ENCODE results near the gene ADGRB3.

The ADGRB3 gene

GRCh38 chr6:68852791-68853190 is 217.7 kb downstream of the ADGRB3 start:
- no peak overlapping the region for H3K56ac ChIP-seq (ENCODE audit: low read length)
- no peak overlapping the region for H3K4me3 ChIP-seq (ENCODE audit: low read length)
- H3K36me3 ChIP-seq (ENCODE audit: control insufficient read depth, insufficient read depth, low read length): no peaks in the 10 kb centered on the region
- no peak overlapping the region for H3K4me2 ChIP-seq (ENCODE audit: low read length)
- no peak overlapping the region for H4K8ac ChIP-seq (ENCODE audit: low read depth, low read length)
- H3K4me1 ChIP-seq (ENCODE audit: control insufficient read depth, low read depth, low read length): no peaks in the 10 kb centered on the region
- H2BK15ac ChIP-seq (replicated peaks; ENCODE audit: low read depth): no peak overlapping the region
- DNase-seq: no peak
- no peaks in the 10 kb centered on the region for H3K27me3 ChIP-seq (ENCODE audit: insufficient read depth, low read length, poor library complexity)
- H3K27ac ChIP-seq (ENCODE audit: low read depth, low read length): no peak overlapping the region
- no peak overlapping the region for H3K18ac ChIP-seq (ENCODE audit: low read length)
- H4K5ac ChIP-seq (ENCODE audit: low read length): no peak overlapping the region
- H2AK5ac ChIP-seq (ENCODE audit: low read length): no peak overlapping the region
- H2BK120ac ChIP-seq (ENCODE audit: low read depth, low read length): no peak overlapping the region
- no peak overlapping the region for H2BK5ac ChIP-seq (ENCODE audit: low read length)
- H3K23ac ChIP-seq (ENCODE audit: low read length): no peak overlapping the region
- no peaks in the 10 kb centered on the region for H3K79me2 ChIP-seq (ENCODE audit: control insufficient read depth, insufficient read depth, low read length)
- no peak overlapping the region for H3K9ac ChIP-seq (ENCODE audit: low read length)
- H3K79me1 ChIP-seq (ENCODE audit: low read length): no peaks in the 10 kb centered on the region
- H3K4ac ChIP-seq (ENCODE audit: low read depth, low read length): no peak overlapping the region

GRCh38 chr6:68859233-68859632 is 224.2 kb downstream of the ADGRB3 start:
- DNase-seq: no peak
- H4K5ac ChIP-seq (ENCODE audit: low read length): no peak overlapping the region
- H3K18ac ChIP-seq (ENCODE audit: low read length): no peak overlapping the region
- no peak overlapping the region for H2AK5ac ChIP-seq (ENCODE audit: low read length)
- no peak overlapping the region for H3K4me3 ChIP-seq (ENCODE audit: low read length)
- H3K9ac ChIP-seq (ENCODE audit: low read length): no peak overlapping the region
- no peak overlapping the region for H3K4ac ChIP-seq (ENCODE audit: low read depth, low read length)
- no peak overlapping the region for H3K4me2 ChIP-seq (ENCODE audit: low read length)
- no peaks in the 10 kb centered on the region for H3K79me2 ChIP-seq (ENCODE audit: control insufficient read depth, insufficient read depth, low read length)
- no peak overlapping the region for H2BK120ac ChIP-seq (ENCODE audit: low read depth, low read length)
- no peak overlapping the region for H2BK5ac ChIP-seq (ENCODE audit: low read length)
- no CpG with 5 or more reads among the region's 1 CpG for WGBS (ENCODE audit: extremely low coverage, insufficient coverage, low lambda C conversion rate)
- no peaks in the 10 kb centered on the region for H3K79me1 ChIP-seq (ENCODE audit: low read length)
- H3K36me3 ChIP-seq (ENCODE audit: control insufficient read depth, insufficient read depth, low read length): no peaks in the 10 kb centered on the region
- no peak overlapping the region for H3K23ac ChIP-seq (ENCODE audit: low read length)
- no peak overlapping the region for H3K27ac ChIP-seq (ENCODE audit: low read depth, low read length)
- H2BK15ac ChIP-seq (replicated peaks; ENCODE audit: low read depth): no peak overlapping the region
- H4K8ac ChIP-seq (ENCODE audit: low read depth, low read length): no peak overlapping the region
- no peaks in the 10 kb centered on the region for H3K27me3 ChIP-seq (ENCODE audit: insufficient read depth, low read length, poor library complexity)
- H3K56ac ChIP-seq (ENCODE audit: low read length): no peak overlapping the region
- H3K4me1 ChIP-seq (ENCODE audit: control insufficient read depth, low read depth, low read length): no peaks in the 10 kb centered on the region

GRCh38 chr6:68868646-68869045 is 233.6 kb downstream of the ADGRB3 start:
- H3K79me1 ChIP-seq (ENCODE audit: low read length): no peaks in the 10 kb centered on the region
- H3K36me3 ChIP-seq (ENCODE audit: control insufficient read depth, insufficient read depth, low read length): no peaks in the 10 kb centered on the region
- no peak overlapping the region for H3K18ac ChIP-seq (ENCODE audit: low read length)
- no peak for DNase-seq
- no peak overlapping the region for H2AK5ac ChIP-seq (ENCODE audit: low read length)
- H2BK15ac ChIP-seq (replicated peaks; ENCODE audit: low read depth): no peak overlapping the region
- H3K79me2 ChIP-seq (ENCODE audit: control insufficient read depth, insufficient read depth, low read length): no peaks in the 10 kb centered on the region
- H2BK5ac ChIP-seq (ENCODE audit: low read length): no peak overlapping the region
- no peak overlapping the region for H2BK120ac ChIP-seq (ENCODE audit: low read depth, low read length)
- no peaks in the 10 kb centered on the region for H3K27me3 ChIP-seq (ENCODE audit: insufficient read depth, low read length, poor library complexity)
- no peak overlapping the region for H3K4ac ChIP-seq (ENCODE audit: low read depth, low read length)
- H3K23ac ChIP-seq (ENCODE audit: low read length): no peak overlapping the region
- H4K8ac ChIP-seq (ENCODE audit: low read depth, low read length): no peak overlapping the region
- no peaks in the 10 kb centered on the region for H3K4me1 ChIP-seq (ENCODE audit: control insufficient read depth, low read depth, low read length)
- no peak overlapping the region for H3K4me3 ChIP-seq (ENCODE audit: low read length)
- H4K5ac ChIP-seq (ENCODE audit: low read length): no peak overlapping the region
- H3K4me2 ChIP-seq (ENCODE audit: low read length): no peak overlapping the region
- no peak overlapping the region for H3K56ac ChIP-seq (ENCODE audit: low read length)
- H3K27ac ChIP-seq (ENCODE audit: low read depth, low read length): no peak overlapping the region
- no peak overlapping the region for H3K9ac ChIP-seq (ENCODE audit: low read length)

- no peak for DNase-seq
- H3K4ac ChIP-seq (ENCODE audit: low read depth, low read length): no peak overlapping the region
- H3K4me2 ChIP-seq (ENCODE audit: low read length): no peak overlapping the region
- no peaks in the 10 kb centered on the region for H3K79me2 ChIP-seq (ENCODE audit: control insufficient read depth, insufficient read depth, low read length)
- H3K27me3 ChIP-seq (ENCODE audit: insufficient read depth, low read length, poor library complexity): no peaks in the 10 kb centered on the region
- no peak overlapping the region for H3K4me3 ChIP-seq (ENCODE audit: low read length)
- no peak overlapping the region for H4K5ac ChIP-seq (ENCODE audit: low read length)
- H2BK5ac ChIP-seq (ENCODE audit: low read length): no peak overlapping the region
- H3K9ac ChIP-seq (ENCODE audit: low read length): no peak overlapping the region
- H3K23ac ChIP-seq (ENCODE audit: low read length): no peak overlapping the region
- H4K8ac ChIP-seq (ENCODE audit: low read depth, low read length): no peak overlapping the region
- WGBS (ENCODE audit: extremely low coverage, insufficient coverage, low lambda C conversion rate): no CpG with 5 or more reads among the region's 1 CpG
- H3K4me1 ChIP-seq (ENCODE audit: control insufficient read depth, low read depth, low read length): no peaks in the 10 kb centered on the region
- no peak overlapping the region for H2AK5ac ChIP-seq (ENCODE audit: low read length)
- H3K56ac ChIP-seq (ENCODE audit: low read length): no peak overlapping the region
- H3K27ac ChIP-seq (ENCODE audit: low read depth, low read length): no peak overlapping the region
- H2BK15ac ChIP-seq (replicated peaks; ENCODE audit: low read depth): no peak overlapping the region
- H3K36me3 ChIP-seq (ENCODE audit: control insufficient read depth, insufficient read depth, low read length): no peaks in the 10 kb centered on the region
- H3K79me1 ChIP-seq (ENCODE audit: low read length): no peaks in the 10 kb centered on the region
- no peak overlapping the region for H2BK120ac ChIP-seq (ENCODE audit: low read depth, low read length)
- H3K18ac ChIP-seq (ENCODE audit: low read length): no peak overlapping the region
Observed at GRCh38 chr6:68873236-68873635, 238.2 kb downstream of the ADGRB3 start.

- Histone ChIP-seq H3K4me3 (ENCODE audit: low read length) (no peak overlapping the region), H3K9ac (ENCODE audit: low read length) (no peak overlapping the region), H3K4me1 (ENCODE audit: control insufficient read depth, low read depth, low read length) (no peaks in the 10 kb centered on the region), H2AK5ac (ENCODE audit: low read length) (no peak overlapping the region), H3K4ac (ENCODE audit: low read depth, low read length) (no peak overlapping the region), H3K79me2 (ENCODE audit: control insufficient read depth, insufficient read depth, low read length) (no peaks in the 10 kb centered on the region), H2BK120ac (ENCODE audit: low read depth, low read length) (no peak overlapping the region), H2BK5ac (ENCODE audit: low read length) (no peak overlapping the region), H3K23ac (ENCODE audit: low read length) (no peak overlapping the region), H3K4me2 (ENCODE audit: low read length) (no peak overlapping the region), H3K27ac (ENCODE audit: low read depth, low read length) (no peak overlapping the region), H2BK15ac (replicated peaks; ENCODE audit: low read depth) (no peak overlapping the region), H3K56ac (ENCODE audit: low read length) (no peak overlapping the region), H3K79me1 (ENCODE audit: low read length) (no peaks in the 10 kb centered on the region), H3K18ac (ENCODE audit: low read length) (no peak overlapping the region), H3K27me3 (ENCODE audit: insufficient read depth, low read length, poor library complexity) (no peaks in the 10 kb centered on the region), H4K8ac (ENCODE audit: low read depth, low read length) (no peak overlapping the region), H4K5ac (ENCODE audit: low read length) (no peak overlapping the region), H3K36me3 (ENCODE audit: control insufficient read depth, insufficient read depth, low read length) (no peaks in the 10 kb centered on the region)
- WGBS (ENCODE audit: extremely low coverage, insufficient coverage, low lambda C conversion rate): no CpG with 5 or more reads among the region's 1 CpG
- no peak for DNase-seq
Observed at GRCh38 chr6:68874747-68875146, 239.7 kb downstream of the ADGRB3 start.

- Histone ChIP-seq H3K9ac (ENCODE audit: low read length) (no peak overlapping the region), H2BK5ac (ENCODE audit: low read length) (no peak overlapping the region), H3K18ac (ENCODE audit: low read length) (no peak overlapping the region), H2BK120ac (ENCODE audit: low read depth, low read length) (no peak overlapping the region), H3K56ac (ENCODE audit: low read length) (no peak overlapping the region), H3K79me1 (ENCODE audit: low read length) (no peaks in the 10 kb centered on the region), H3K4me1 (ENCODE audit: control insufficient read depth, low read depth, low read length) (no peaks in the 10 kb centered on the region), H3K4ac (ENCODE audit: low read depth, low read length) (no peak overlapping the region), H2AK5ac (ENCODE audit: low read length) (no peak overlapping the region), H3K79me2 (ENCODE audit: control insufficient read depth, insufficient read depth, low read length) (no peaks in the 10 kb centered on the region), H3K27ac (ENCODE audit: low read depth, low read length) (no peak overlapping the region), H3K4me3 (ENCODE audit: low read length) (no peak overlapping the region), H2BK15ac (replicated peaks; ENCODE audit: low read depth) (no peak overlapping the region), H3K27me3 (ENCODE audit: insufficient read depth, low read length, poor library complexity) (no peaks in the 10 kb centered on the region), H3K23ac (ENCODE audit: low read length) (no peak overlapping the region), H4K5ac (ENCODE audit: low read length) (no peak overlapping the region), H3K36me3 (ENCODE audit: control insufficient read depth, insufficient read depth, low read length) (no peaks in the 10 kb centered on the region), H3K4me2 (ENCODE audit: low read length) (no peak overlapping the region), H4K8ac (ENCODE audit: low read depth, low read length) (no peak overlapping the region)
- WGBS (ENCODE audit: extremely low coverage, insufficient coverage, low lambda C conversion rate): no CpG with 5 or more reads among the region's 2 CpGs
- no peak for DNase-seq
Observed at GRCh38 chr6:68875403-68875802, 240.3 kb downstream of the ADGRB3 start.
